ENCODE data around the gene CAMSAP2. TPM values are rescaled to one million over a fixed set of nuclear protein-coding genes. Genes with fewer than 3 reads are reported as not detected.

Gene CAMSAP2
- polyA plus RNA-seq, 1 of the 3 experiments (the other 2 are of a cell fraction) = 5.5 TPM

DNA sequence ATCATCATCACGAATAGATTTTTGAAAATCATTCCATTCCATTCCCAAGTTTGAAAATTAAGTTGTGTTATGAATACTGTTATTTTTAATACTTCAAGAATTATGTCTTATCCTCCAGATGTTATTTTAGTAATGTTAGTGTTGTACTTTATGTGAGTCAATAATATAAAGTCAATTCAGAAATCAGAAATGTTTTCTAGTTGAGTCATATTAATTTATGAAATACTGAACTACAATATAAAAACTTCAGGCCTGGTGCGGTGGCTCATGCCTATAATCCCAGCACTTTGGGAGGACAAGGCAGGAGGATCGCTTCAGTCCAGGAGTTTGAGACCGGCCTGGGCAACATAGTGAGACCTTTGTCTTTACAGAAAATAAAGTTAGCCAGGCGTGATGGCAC is 95.7 kb downstream of the CAMSAP2 start:
- Histone ChIP-seq H3K79me2 (ENCODE audit: insufficient read depth) (peaks cover 54% of the 10 kb centered on the region), H3K9ac (no peak overlapping the region), H3K27me3 (ENCODE audit: insufficient read depth) (no peaks in the 10 kb centered on the region), H3K9me3 (peaks cover 6% of the 10 kb centered on the region; the same call in 1 of the 2 replicates), H3K9me2 (no peaks in the 10 kb centered on the region), H2AFZ (ENCODE audit: low read depth) (no peak overlapping the region), H3K27ac (ENCODE audit: low read depth in 2 of 2, low read length in 1 of 2) (0 out of 4 replicates have a peak overlapping the region, but pooled peaks of 1 of the 2 experiments have one; percentile 6), H3K4me2 (no peak overlapping the region), H3K4me3 (ENCODE audit: low read depth in 2 of 2, low read length in 1 of 2) (no peak overlapping the region), H4K20me1 (ENCODE audit: insufficient read depth) (peaks cover 10% of the 10 kb centered on the region; the same call in 1 of the 2 replicates), H3F3A (replicated peaks; ENCODE audit: insufficient read depth) (peaks cover 40% of the 10 kb centered on the region), H3K36me3 (replicated peaks in 1 of 2; ENCODE audit: control insufficient read depth in 1 of 2, insufficient read depth in 2 of 2, low read length in 1 of 2) (peaks cover 19 to 31% of the 10 kb centered on the region in 2 experiments), H3K4me1 (ENCODE audit: control insufficient read depth in 1 of 2, insufficient read depth in 2 of 2, low read depth in 1 of 2, low read length in 1 of 2) (peaks cover 0 to 10% of the 10 kb centered on the region in 2 experiments; a peak in 1 of 4 replicates)
- DNase-seq = no peak
- TF ChIP-seq NFIC (IDR thresholded peaks at IDR 0.05; ENCODE audit: borderline replicate concordance) (no peak), JUND (IDR thresholded peaks at IDR 0.05) (no peak), MXI1 (IDR thresholded peaks at IDR 0.05; ENCODE audit: low read depth, low read length) (no peak), GABPA (IDR thresholded peaks at IDR 0.05; ENCODE audit: low read depth) (no peak), GATA2 (CRISPR knock-in tag; IDR thresholded peaks at IDR 0.05) (no peak), SIN3A (IDR thresholded peaks at IDR 0.05; ENCODE audit: borderline replicate concordance, low read depth, low read length) (no peak), SMC3 (IDR thresholded peaks at IDR 0.05; ENCODE audit: low read depth, low read length) (no peak), FOXJ3 (CRISPR knock-in tag; IDR thresholded peaks at IDR 0.05) (no peak), FOSL2 (IDR thresholded peaks at IDR 0.05; ENCODE audit: borderline replicate concordance, low read depth) (no peak)
- TF ChIP-seq, protein P1, sequence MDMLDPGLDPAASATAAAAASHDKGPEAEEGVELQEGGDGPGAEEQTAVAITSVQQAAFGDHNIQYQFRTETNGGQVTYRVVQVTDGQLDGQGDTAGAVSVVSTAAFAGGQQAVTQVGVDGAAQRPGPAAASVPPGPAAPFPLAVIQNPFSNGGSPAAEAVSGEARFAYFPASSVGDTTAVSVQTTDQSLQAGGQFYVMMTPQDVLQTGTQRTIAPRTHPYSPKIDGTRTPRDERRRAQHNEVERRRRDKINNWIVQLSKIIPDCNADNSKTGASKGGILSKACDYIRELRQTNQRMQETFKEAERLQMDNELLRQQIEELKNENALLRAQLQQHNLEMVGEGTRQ (IDR thresholded peaks at IDR 0.05; ENCODE audit: borderline replicate concordance, low read depth, low read length) = no peak
- TF ChIP-seq, protein P2, sequence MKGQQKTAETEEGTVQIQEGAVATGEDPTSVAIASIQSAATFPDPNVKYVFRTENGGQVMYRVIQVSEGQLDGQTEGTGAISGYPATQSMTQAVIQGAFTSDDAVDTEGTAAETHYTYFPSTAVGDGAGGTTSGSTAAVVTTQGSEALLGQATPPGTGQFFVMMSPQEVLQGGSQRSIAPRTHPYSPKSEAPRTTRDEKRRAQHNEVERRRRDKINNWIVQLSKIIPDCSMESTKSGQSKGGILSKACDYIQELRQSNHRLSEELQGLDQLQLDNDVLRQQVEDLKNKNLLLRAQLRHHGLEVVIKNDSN (IDR thresholded peaks at IDR 0.05; ENCODE audit: borderline replicate concordance, low read depth) = no peak
- CTCF ChIA-PET = no interaction called here
- POLR2A ChIA-PET = no interaction called here
- WGBS (ENCODE audit: low lambda C conversion rate) = 92% methylated on average over 5 of the region's 5 CpGs

DNA sequence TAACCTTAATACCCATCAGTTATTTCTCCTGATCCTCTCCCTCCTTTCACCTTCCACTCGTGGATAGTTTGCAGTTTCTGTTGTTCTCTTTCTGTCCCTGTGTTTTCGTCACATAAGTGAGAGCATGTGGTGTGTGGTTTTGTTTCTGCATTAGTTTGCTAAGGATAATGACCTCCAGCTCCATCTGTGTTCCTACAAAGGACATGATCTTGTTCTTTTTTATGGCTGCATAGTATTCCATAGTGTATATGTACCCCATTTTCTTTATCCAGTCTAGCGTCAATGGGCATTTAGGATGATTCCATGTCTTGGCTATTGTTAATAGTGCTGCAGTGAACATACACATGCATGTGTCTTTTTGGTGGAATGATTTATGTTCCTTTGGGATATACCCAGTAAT is 97.5 kb downstream of the CAMSAP2 start:
- Histone ChIP-seq H3K36me3 (replicated peaks in 1 of 2; ENCODE audit: control insufficient read depth in 1 of 2, insufficient read depth in 2 of 2, low read length in 1 of 2) (peaks cover 17 to 39% of the 10 kb centered on the region in 2 experiments), H2AFZ (ENCODE audit: low read depth) (no peak overlapping the region), H3K9me2 (no peaks in the 10 kb centered on the region), H3K27me3 (ENCODE audit: insufficient read depth) (no peaks in the 10 kb centered on the region), H3K4me3 (ENCODE audit: low read depth in 2 of 2, low read length in 1 of 2) (no peak overlapping the region), H3K79me2 (ENCODE audit: insufficient read depth) (peaks cover 66% of the 10 kb centered on the region), H3K27ac (ENCODE audit: low read depth in 2 of 2, low read length in 1 of 2) (no peak overlapping the region), H3K9me3 (peaks cover 6% of the 10 kb centered on the region; the same call in 1 of the 2 replicates), H3K4me2 (no peak overlapping the region), H3K9ac (no peak overlapping the region), H4K20me1 (ENCODE audit: insufficient read depth) (peaks cover 10% of the 10 kb centered on the region; the same call in 1 of the 2 replicates), H3K4me1 (ENCODE audit: control insufficient read depth in 1 of 2, insufficient read depth in 2 of 2, low read depth in 1 of 2, low read length in 1 of 2) (peaks cover 0 to 10% of the 10 kb centered on the region in 2 experiments; a peak in 1 of 4 replicates), H3F3A (replicated peaks; ENCODE audit: insufficient read depth) (peaks cover 40% of the 10 kb centered on the region)
- ChIA-PET CTCF (interaction anchor here (0.9 to 1.3 kb wide), 2 partner anchors 12 to 277 kb away, joined by 3 to 4 read pairs; no protein-coding TSS in a partner anchor), POLR2A (no interaction called here)
- 95% methylated on average over 3 of the region's 3 CpGs for WGBS (ENCODE audit: low lambda C conversion rate)
- DNase-seq = no peak
- TF ChIP-seq NRF1 (IDR thresholded peaks at IDR 0.05; ENCODE audit: low read depth, low read length) (no peak), EP300 (IDR thresholded peaks at IDR 0.05; ENCODE audit: borderline replicate concordance in 1 of 2, low read depth in 1 of 2, low read length in 1 of 2) (no peak), GABPA (IDR thresholded peaks at IDR 0.05; ENCODE audit: low read depth) (no peak), RXRA (IDR thresholded peaks at IDR 0.05; ENCODE audit: borderline replicate concordance, low read depth) (no peak), SMC3 (IDR thresholded peaks at IDR 0.05; ENCODE audit: low read depth, low read length) (no peak), SIN3A (IDR thresholded peaks at IDR 0.05; ENCODE audit: borderline replicate concordance, low read depth, low read length) (no peak), JUND (IDR thresholded peaks at IDR 0.05) (no peak), ELF1 (IDR thresholded peaks at IDR 0.05) (no peak), FOXM1 (IDR thresholded peaks at IDR 0.05; ENCODE audit: low read depth) (no peak), FOXJ3 (CRISPR knock-in tag; IDR thresholded peaks at IDR 0.05) (no peak), RCOR1 (IDR thresholded peaks at IDR 0.05; ENCODE audit: low read length) (no peak), TAF1 (IDR thresholded peaks at IDR 0.05; ENCODE audit: borderline replicate concordance, low read depth, low read length) (no peak), POLR2AphosphoS5 (IDR thresholded peaks at IDR 0.05; ENCODE audit: low read depth, low read length) (no peak), NFIC (IDR thresholded peaks at IDR 0.05; ENCODE audit: borderline replicate concordance) (no peak)
- TF ChIP-seq, protein P3, sequence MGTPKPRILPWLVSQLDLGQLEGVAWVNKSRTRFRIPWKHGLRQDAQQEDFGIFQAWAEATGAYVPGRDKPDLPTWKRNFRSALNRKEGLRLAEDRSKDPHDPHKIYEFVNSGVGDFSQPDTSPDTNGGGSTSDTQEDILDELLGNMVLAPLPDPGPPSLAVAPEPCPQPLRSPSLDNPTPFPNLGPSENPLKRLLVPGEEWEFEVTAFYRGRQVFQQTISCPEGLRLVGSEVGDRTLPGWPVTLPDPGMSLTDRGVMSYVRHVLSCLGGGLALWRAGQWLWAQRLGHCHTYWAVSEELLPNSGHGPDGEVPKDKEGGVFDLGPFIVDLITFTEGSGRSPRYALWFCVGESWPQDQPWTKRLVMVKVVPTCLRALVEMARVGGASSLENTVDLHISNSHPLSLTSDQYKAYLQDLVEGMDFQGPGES (IDR thresholded peaks at IDR 0.05; ENCODE audit: low read depth, low read length) = no peak
- TF ChIP-seq, protein P4, sequence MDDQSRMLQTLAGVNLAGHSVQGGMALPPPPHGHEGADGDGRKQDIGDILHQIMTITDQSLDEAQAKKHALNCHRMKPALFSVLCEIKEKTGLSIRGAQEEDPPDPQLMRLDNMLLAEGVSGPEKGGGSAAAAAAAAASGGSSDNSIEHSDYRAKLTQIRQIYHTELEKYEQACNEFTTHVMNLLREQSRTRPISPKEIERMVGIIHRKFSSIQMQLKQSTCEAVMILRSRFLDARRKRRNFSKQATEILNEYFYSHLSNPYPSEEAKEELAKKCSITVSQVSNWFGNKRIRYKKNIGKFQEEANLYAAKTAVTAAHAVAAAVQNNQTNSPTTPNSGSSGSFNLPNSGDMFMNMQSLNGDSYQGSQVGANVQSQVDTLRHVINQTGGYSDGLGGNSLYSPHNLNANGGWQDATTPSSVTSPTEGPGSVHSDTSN (IDR thresholded peaks at IDR 0.05) = no peak
- TF ChIP-seq, protein P5, sequence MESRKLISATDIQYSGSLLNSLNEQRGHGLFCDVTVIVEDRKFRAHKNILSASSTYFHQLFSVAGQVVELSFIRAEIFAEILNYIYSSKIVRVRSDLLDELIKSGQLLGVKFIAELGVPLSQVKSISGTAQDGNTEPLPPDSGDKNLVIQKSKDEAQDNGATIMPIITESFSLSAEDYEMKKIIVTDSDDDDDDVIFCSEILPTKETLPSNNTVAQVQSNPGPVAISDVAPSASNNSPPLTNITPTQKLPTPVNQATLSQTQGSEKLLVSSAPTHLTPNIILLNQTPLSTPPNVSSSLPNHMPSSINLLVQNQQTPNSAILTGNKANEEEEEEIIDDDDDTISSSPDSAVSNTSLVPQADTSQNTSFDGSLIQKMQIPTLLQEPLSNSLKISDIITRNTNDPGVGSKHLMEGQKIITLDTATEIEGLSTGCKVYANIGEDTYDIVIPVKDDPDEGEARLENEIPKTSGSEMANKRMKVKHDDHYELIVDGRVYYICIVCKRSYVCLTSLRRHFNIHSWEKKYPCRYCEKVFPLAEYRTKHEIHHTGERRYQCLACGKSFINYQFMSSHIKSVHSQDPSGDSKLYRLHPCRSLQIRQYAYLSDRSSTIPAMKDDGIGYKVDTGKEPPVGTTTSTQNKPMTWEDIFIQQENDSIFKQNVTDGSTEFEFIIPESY (IDR thresholded peaks at IDR 0.05; ENCODE audit: borderline replicate concordance, low read depth) = no peak
